Gastroesophageal sphincter (tissue), 3 donors: Measurements from ENCODE around the gene ELMO1.

ENCODE experiments used
- CTCF ChIP-seq, 4 experiments: fragments of 200-600 bp in 2 of 4; fragments of 450-650 bp in 2 of 4; sonication (generic) in 1 of 4; IDR thresholded peaks; one replicate each; pipeline ENCODE4 v1.5.1; 2017 to 2019; ENCODE audit warnings: antibody characterized with exemption in 4 of 4, mild to moderate bottlenecking in 2 of 4, moderate library complexity in 2 of 4
- POLR2A ChIP-seq, 2 donors: fragments of 450-650 bp; IDR thresholded peaks; one replicate each; pipeline ENCODE4 v1.6.1; 2017; ENCODE audit warnings: antibody characterized with exemption in 2 of 2, mild to moderate bottlenecking in 2 of 2, moderate library complexity in 1 of 2
- POLR2AphosphoS5 ChIP-seq: sonication (generic); formaldehyde crosslinking; IDR thresholded peaks from one replicate; pipeline ENCODE4 v1.6.1; 2017; ENCODE audit warnings: antibody characterized with exemption

DNA sequence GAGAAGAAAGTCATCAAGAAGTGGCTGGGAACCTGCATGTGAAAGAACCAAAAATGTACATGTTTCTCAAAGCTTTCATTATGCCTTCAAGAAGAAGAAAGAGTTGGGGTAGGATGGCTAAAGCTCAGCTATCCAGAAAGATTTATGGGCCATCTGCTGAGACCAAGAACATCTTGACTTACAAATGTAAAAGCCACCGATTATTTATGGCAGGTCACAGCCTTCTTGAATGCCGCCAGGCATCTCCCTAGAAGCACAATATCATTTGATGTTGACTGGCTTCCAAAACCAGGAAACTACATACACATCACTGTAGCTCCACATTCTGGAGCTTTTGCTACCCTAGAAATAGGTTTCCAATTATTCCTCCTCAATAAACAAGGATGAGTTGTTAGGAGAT is 470.2 kb downstream of the ELMO1 start:
- no peak for TF ChIP-seq CTCF (IDR thresholded peaks at IDR 0.05)
- no peak for TF ChIP-seq POLR2A (IDR thresholded peaks at IDR 0.05)
- no peak for TF ChIP-seq POLR2AphosphoS5
